Measurements from ENCODE around the gene GRIN3B. TPM values are rescaled to one million over a fixed set of nuclear protein-coding genes. Genes with fewer than 3 reads are reported as not detected.

The GRIN3B gene
- total and polyA plus RNA-seq, 9 donors: 0.11 to 0.58 (median 0.30) TPM; not detected in 1

DNA sequence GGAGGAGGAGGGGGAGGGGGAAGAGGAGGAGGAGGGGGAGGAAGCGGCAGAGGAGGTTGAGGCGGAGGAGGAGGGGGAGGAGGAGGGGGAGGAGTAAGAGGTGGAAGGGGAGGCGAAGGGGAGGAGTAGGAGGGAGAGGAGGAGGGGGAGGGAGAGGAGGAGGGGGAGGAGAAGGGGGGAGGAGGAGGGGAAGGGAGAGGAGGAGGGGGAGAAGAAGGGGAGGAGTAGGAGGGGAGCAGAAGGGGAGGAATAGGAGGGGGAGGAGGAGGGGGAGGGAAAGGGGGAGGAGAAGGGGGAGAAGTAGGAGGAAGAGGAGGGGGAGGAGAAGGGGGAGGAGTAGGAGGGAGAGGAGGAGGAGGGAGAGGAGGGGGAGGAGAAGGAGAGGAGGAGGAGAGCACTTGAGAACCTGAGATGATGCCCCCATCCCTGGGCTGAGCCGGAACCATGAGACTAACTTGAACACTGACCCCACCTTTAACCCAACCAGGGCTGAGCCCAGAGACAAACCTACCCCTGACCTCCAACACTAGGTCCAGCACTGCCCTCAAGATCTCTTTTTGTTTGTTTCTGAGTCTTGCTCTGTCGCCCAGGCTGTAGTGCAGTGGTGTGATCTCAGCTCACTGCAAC is 52.2 kb downstream of the GRIN3B start:
- H3K4me3 ChIP-seq (ENCODE audit: low read length): no peak overlapping the region
- 83% methylated on average over 1 of the region's 5 CpGs for WGBS (ENCODE audit: insufficient coverage)
- DNase-seq: no peak
- peaks cover 26% of the 10 kb centered on the region for H3K36me3 ChIP-seq (ENCODE audit: control insufficient read depth, insufficient read depth, low read length)
- H3K4me1 ChIP-seq (ENCODE audit: control insufficient read depth, insufficient read depth, low read length): no peaks in the 10 kb centered on the region
- H3K9me3 ChIP-seq (replicated peaks; ENCODE audit: control insufficient read depth, low read depth, low read length): peaks cover 25% of the 10 kb centered on the region
- H3K27me3 ChIP-seq (ENCODE audit: control insufficient read depth, insufficient read depth, low read length): peaks cover 2% of the 10 kb centered on the region
- H3K27ac ChIP-seq (ENCODE audit: low read length): no peak overlapping the region

GRCh38 chr19:1053176-1054101 is 53.2 kb downstream of the GRIN3B start:
- DNase-seq: no peak
- Histone ChIP-seq H3K36me3 (ENCODE audit: control insufficient read depth, insufficient read depth, low read length) (peaks cover 29% of the 10 kb centered on the region), H3K27ac (ENCODE audit: low read length) (no peak overlapping the region), H3K4me3 (ENCODE audit: low read length) (no peak overlapping the region), H3K4me1 (ENCODE audit: control insufficient read depth, insufficient read depth, low read length) (no peaks in the 10 kb centered on the region), H3K27me3 (ENCODE audit: control insufficient read depth, insufficient read depth, low read length) (peaks cover 2% of the 10 kb centered on the region), H3K9me3 (replicated peaks; ENCODE audit: control insufficient read depth, low read depth, low read length) (peaks cover 35% of the 10 kb centered on the region)
- 78% methylated on average over 29 of the region's 31 CpGs for WGBS (ENCODE audit: insufficient coverage)

DNA sequence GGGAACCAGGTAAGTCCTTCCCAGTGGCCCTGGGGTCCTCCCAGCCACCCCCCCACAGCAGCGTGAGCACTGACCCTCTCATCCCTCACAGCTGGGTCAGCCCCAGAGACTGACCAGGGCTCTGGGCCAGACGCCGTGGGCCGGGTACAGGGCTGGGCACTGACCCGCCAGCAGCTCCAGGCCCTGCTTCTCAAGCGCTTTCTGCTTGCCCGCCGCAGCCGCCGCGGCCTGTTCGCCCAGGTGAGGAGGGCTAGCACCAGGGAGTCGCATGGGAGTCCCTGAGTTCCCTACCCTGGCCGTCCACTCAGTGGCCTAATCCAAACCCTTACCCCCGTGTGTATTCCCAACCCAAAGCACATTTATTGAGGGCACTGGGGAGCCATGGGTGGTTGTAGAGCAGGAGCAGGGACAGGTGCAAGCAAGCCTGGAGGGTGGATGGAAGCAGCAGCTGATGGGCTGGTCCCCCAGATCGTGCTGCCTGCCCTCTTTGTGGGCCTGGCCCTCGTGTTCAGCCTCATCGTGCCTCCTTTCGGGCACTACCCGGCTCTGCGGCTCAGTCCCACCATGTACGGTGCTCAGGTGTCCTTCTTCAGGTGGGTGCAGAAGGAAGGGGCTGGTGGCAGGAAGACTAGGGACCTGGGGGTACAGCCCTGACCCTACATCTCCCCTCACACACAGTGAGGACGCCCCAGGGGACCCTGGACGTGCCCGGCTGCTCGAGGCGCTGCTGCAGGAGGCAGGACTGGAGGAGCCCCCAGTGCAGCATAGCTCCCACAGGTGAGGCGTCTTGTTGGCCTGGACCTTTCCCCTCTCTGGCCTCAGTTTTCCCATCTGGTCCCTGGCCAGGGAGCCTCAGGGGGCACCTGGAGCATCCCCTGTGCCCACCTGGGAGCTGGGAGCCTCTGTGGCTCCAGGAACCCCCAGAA is 54.1 kb downstream of the GRIN3B start:
- WGBS (ENCODE audit: insufficient coverage): 87% methylated on average over 16 of the region's 28 CpGs
- H3K9me3 ChIP-seq (replicated peaks; ENCODE audit: control insufficient read depth, low read depth, low read length): peaks cover 41% of the 10 kb centered on the region
- peaks cover 34% of the 10 kb centered on the region for H3K36me3 ChIP-seq (ENCODE audit: control insufficient read depth, insufficient read depth, low read length)
- H3K4me3 ChIP-seq (ENCODE audit: low read length): no peak overlapping the region
- DNase-seq: no peak
- H3K27me3 ChIP-seq (ENCODE audit: control insufficient read depth, insufficient read depth, low read length): peaks cover 2% of the 10 kb centered on the region
- no peak overlapping the region for H3K27ac ChIP-seq (ENCODE audit: low read length)
- H3K4me1 ChIP-seq (ENCODE audit: control insufficient read depth, insufficient read depth, low read length): no peaks in the 10 kb centered on the region

DNA sequence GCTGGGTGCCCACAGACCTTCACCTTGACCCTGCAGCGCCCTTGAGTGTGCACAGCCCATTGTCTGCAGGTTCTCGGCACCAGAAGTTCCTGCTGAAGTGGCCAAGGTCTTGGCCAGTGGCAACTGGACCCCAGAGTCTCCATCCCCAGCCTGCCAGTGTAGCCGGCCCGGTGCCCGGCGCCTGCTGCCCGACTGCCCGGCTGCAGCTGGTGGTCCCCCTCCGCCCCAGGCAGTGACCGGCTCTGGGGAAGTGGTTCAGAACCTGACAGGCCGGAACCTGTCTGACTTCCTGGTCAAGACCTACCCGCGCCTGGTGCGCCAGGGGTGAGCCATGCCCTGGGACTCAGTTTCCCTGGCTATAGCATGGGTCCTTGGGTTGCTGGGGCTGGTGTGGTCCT is 54.8 kb downstream of the GRIN3B start:
- 85% methylated on average over 10 of the region's 14 CpGs for WGBS (ENCODE audit: insufficient coverage)
- H3K9me3 ChIP-seq (replicated peaks; ENCODE audit: control insufficient read depth, low read depth, low read length): peaks cover 44% of the 10 kb centered on the region

DNA sequence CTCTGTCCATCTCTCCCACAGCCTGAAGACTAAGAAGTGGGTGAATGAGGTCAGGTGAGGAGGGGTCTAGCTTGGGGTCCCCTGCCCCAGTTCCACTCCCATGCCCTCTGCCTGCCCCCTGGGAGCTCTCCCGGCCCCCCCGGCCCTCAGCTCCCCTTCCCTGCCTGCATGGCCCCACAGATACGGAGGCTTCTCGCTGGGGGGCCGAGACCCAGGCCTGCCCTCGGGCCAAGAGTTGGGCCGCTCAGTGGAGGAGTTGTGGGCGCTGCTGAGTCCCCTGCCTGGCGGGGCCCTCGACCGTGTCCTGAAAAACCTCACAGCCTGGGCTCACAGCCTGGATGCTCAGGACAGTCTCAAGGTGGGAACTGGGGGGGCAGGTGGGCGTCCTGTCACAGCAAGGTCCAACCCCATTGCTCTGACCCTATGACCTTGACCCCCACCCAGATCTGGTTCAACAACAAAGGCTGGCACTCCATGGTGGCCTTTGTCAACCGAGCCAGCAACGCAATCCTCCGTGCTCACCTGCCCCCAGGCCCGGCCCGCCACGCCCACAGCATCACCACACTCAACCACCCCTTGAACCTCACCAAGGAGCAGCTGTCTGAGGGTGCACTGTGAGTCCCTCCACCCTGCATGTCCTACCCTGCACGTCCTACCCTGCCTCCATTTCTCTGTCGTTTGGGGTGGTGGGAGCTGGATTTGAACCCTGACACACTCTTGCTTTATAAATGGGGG is 55.8 kb downstream of the GRIN3B start:
- no peak overlapping the region for H3K4me3 ChIP-seq (ENCODE audit: low read length)
- peaks cover 44% of the 10 kb centered on the region for H3K9me3 ChIP-seq (replicated peaks; ENCODE audit: control insufficient read depth, low read depth, low read length)
- H3K4me1 ChIP-seq (ENCODE audit: control insufficient read depth, insufficient read depth, low read length): no peaks in the 10 kb centered on the region
- WGBS (ENCODE audit: insufficient coverage): 97% methylated on average over 14 of the region's 20 CpGs
- peaks cover 2% of the 10 kb centered on the region for H3K27me3 ChIP-seq (ENCODE audit: control insufficient read depth, insufficient read depth, low read length)
- DNase-seq: no peak
- no peak overlapping the region for H3K27ac ChIP-seq (ENCODE audit: low read length)
- H3K36me3 ChIP-seq (ENCODE audit: control insufficient read depth, insufficient read depth, low read length): peaks cover 34% of the 10 kb centered on the region

More for the DNA sequence above, 54.8 kb downstream of the GRIN3B start:
- no peak overlapping the region for H3K27ac ChIP-seq (ENCODE audit: low read length)
- H3K27me3 ChIP-seq (ENCODE audit: control insufficient read depth, insufficient read depth, low read length): peaks cover 2% of the 10 kb centered on the region
- H3K4me3 ChIP-seq (ENCODE audit: low read length): no peak overlapping the region
- peaks cover 34% of the 10 kb centered on the region for H3K36me3 ChIP-seq (ENCODE audit: control insufficient read depth, insufficient read depth, low read length)
- DNase-seq: no peak
- H3K4me1 ChIP-seq (ENCODE audit: control insufficient read depth, insufficient read depth, low read length): no peaks in the 10 kb centered on the region

DNA sequence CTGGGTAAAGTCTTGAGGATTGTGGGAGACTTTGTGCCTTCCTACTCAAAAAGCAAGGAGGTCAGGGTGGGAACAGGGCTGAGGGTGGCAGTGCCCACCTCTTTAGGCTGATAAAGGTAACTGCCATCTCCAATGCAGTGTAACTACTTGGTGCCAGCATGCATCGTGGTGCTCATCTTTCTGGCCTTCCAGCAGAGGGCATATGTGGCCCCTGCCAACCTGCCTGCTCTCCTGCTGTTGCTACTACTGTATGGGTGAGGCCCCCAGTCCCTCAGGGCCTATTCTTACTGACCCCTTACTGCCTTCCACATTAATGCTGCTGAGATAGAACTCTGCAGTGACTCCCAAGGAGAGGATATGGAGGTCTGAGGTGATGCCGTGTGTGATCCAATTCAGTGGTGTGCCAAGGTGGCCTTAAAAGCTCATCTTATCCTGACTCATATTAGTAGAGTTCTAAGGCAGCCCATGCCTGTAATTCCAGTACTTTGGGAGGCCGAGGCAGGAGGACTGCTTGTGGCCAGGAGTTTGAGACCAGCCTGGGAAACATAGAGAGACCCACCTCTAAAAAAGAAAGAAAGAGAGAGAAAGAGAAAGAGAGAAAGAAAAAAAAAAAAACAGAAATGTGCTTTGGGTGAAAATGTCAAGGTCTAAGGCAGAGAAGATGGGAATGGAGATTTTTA is 57.1 kb downstream of the GRIN3B start:
- no peak for DNase-seq
- H3K27ac ChIP-seq (ENCODE audit: low read length): no peak overlapping the region
- H3K36me3 ChIP-seq (ENCODE audit: control insufficient read depth, insufficient read depth, low read length): peaks cover 27% of the 10 kb centered on the region
- 83% methylated on average over 1 of the region's 3 CpGs for WGBS (ENCODE audit: insufficient coverage)
- no peak overlapping the region for H3K4me3 ChIP-seq (ENCODE audit: low read length)
- H3K27me3 ChIP-seq (ENCODE audit: control insufficient read depth, insufficient read depth, low read length): peaks cover 2% of the 10 kb centered on the region
- peaks cover 44% of the 10 kb centered on the region for H3K9me3 ChIP-seq (replicated peaks; ENCODE audit: control insufficient read depth, low read depth, low read length)
- no peaks in the 10 kb centered on the region for H3K4me1 ChIP-seq (ENCODE audit: control insufficient read depth, insufficient read depth, low read length)

DNA sequence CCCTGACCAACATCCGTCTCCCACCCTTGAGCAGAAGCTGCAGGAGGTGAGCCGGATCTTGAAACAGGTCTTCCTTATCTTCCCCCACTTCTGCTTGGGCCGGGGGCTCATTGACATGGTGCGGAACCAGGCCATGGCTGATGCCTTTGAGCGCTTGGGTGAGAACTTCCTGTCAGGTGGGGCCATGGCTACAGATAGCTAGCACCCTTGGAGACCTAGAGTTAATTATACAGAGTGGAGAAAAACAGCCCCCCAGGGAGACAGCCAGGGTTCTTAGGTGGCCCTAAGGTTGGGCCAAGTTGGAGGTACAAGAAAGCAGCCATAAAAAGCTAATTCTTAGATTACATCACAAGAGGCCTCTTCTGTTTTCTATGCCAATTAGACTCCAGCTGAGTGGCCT is 57.9 kb downstream of the GRIN3B start:
- DNase-seq: no peak
- Histone ChIP-seq H3K27me3 (ENCODE audit: control insufficient read depth, insufficient read depth, low read length) (peaks cover 2% of the 10 kb centered on the region), H3K9me3 (replicated peaks; ENCODE audit: control insufficient read depth, low read depth, low read length) (peaks cover 44% of the 10 kb centered on the region), H3K4me1 (ENCODE audit: control insufficient read depth, insufficient read depth, low read length) (no peaks in the 10 kb centered on the region), H3K36me3 (ENCODE audit: control insufficient read depth, insufficient read depth, low read length) (peaks cover 27% of the 10 kb centered on the region), H3K27ac (ENCODE audit: low read length) (no peak overlapping the region), H3K4me3 (ENCODE audit: low read length) (no peak overlapping the region)
- 100% methylated on average over 4 of the region's 5 CpGs for WGBS (ENCODE audit: insufficient coverage)

All from muscle of leg (tissue), 11 donors.